Measurements from ENCODE around the gene TECTB. TPM values are rescaled to one million over a fixed set of nuclear protein-coding genes. Genes with fewer than 3 reads are reported as not detected.

Gene TECTB
- total and polyA plus RNA-seq, 4 experiments from 2014 or later: not detected

GRCh38 chr10:112242769-112243168 lies 40.4 kb upstream of the TECTB start:
- Mint-ChIP-seq H3K4me3 (no peak overlapping the region), H3K27me3 (peaks cover 12 to 16% of the 10 kb centered on the region in 2 donors), H3K36me3 (peaks cover 4% of the 10 kb centered on the region in 2 donors), H3K27ac (no peak overlapping the region), H3K9me3 (peaks cover 0 to 31% (median 26%) of the 10 kb centered on the region in 8 donors), H3K4me1 (no peaks in the 10 kb centered on the region)
- ChIA-PET POLR2A (ENCODE audit: partially characterized antibody) (no interaction called here), CTCF (ENCODE audit: partially characterized antibody) (no interaction called here)
- intact Hi-C loops (cut with micrococcal nuclease): no loop called here
- Histone ChIP-seq H3K27me3 (ENCODE audit: insufficient read depth, low read length) (no peaks in the 10 kb centered on the region), H3K4me1 (ENCODE audit: insufficient read depth, low read length) (no peaks in the 10 kb centered on the region), H3K36me3 (ENCODE audit: insufficient read depth, low read length) (no peaks in the 10 kb centered on the region), H3K9me3 (ENCODE audit: control insufficient read depth in 1 of 2, low read length in 2 of 2) (peaks cover 0 to 4% of the 10 kb centered on the region in 2 donors), H3K4me3 (ENCODE audit: low read length in 2 of 2) (no peak overlapping the region), H3K27ac (ENCODE audit: low read depth, low read length) (no peak overlapping the region)
- DNase-seq: no peak

- Histone ChIP-seq H3K27me3 (ENCODE audit: insufficient read depth, low read length) (no peaks in the 10 kb centered on the region), H3K36me3 (ENCODE audit: insufficient read depth, low read length) (no peaks in the 10 kb centered on the region), H3K9me3 (ENCODE audit: control insufficient read depth in 1 of 2, low read length in 2 of 2) (peaks cover 0 to 4% of the 10 kb centered on the region in 2 donors), H3K4me3 (ENCODE audit: low read length in 2 of 2) (no peak overlapping the region), H3K4me1 (ENCODE audit: insufficient read depth, low read length) (no peaks in the 10 kb centered on the region), H3K27ac (ENCODE audit: low read depth, low read length) (no peak overlapping the region)
- Mint-ChIP-seq H3K4me1 (no peaks in the 10 kb centered on the region), H3K9me3 (peaks cover 0 to 28% (median 25%) of the 10 kb centered on the region in 8 donors), H3K36me3 (peaks cover 4% of the 10 kb centered on the region in 2 donors), H3K27ac (no peak overlapping the region), H3K27me3 (peaks cover 12 to 16% of the 10 kb centered on the region in 2 donors), H3K4me3 (peak overlapping the region in 1 of 8 donors; percentile 43)
- POLR2A ChIA-PET (ENCODE audit: partially characterized antibody): no interaction called here
- CTCF ChIA-PET (ENCODE audit: partially characterized antibody): no interaction called here
- intact Hi-C loops (cut with micrococcal nuclease): no loop called here
- no peak for DNase-seq
These were observed 39.5 kb upstream of the TECTB start for GRCh38 chr10:112243713-112244112.

GRCh38 chr10:112244197-112244596 lies 39.0 kb upstream of the TECTB start:
- Mint-ChIP-seq H3K36me3 (peaks cover 4% of the 10 kb centered on the region in 2 donors), H3K4me3 (no peak overlapping the region), H3K9me3 (peaks cover 0 to 27% (median 24%) of the 10 kb centered on the region in 8 donors), H3K27ac (no peak overlapping the region), H3K4me1 (no peaks in the 10 kb centered on the region), H3K27me3 (peaks cover 12 to 16% of the 10 kb centered on the region in 2 donors)
- H3K4me3 ChIP-seq (ENCODE audit: low read length in 2 of 2): no peak overlapping the region
- CTCF ChIA-PET (ENCODE audit: partially characterized antibody): no interaction called here
- no peaks in the 10 kb centered on the region for H3K36me3 ChIP-seq (ENCODE audit: insufficient read depth, low read length)
- no peaks in the 10 kb centered on the region for H3K4me1 ChIP-seq (ENCODE audit: insufficient read depth, low read length)
- intact Hi-C loops (cut with micrococcal nuclease): no loop called here
- no peaks in the 10 kb centered on the region for H3K27me3 ChIP-seq (ENCODE audit: insufficient read depth, low read length)
- H3K27ac ChIP-seq (ENCODE audit: low read depth, low read length): no peak overlapping the region
- peaks cover 0 to 4% of the 10 kb centered on the region in 2 donors for H3K9me3 ChIP-seq (ENCODE audit: control insufficient read depth in 1 of 2, low read length in 2 of 2)
- no peak for DNase-seq
- POLR2A ChIA-PET (ENCODE audit: partially characterized antibody): no interaction called here

GRCh38 chr10:112247791-112248190 lies 35.4 kb upstream of the TECTB start:
- DNase-seq: no peak
- H3K27me3 Mint-ChIP-seq: peaks cover 8 to 11% of the 10 kb centered on the region in 2 donors
- H3K36me3 Mint-ChIP-seq: no peaks in the 10 kb centered on the region
- ChIA-PET POLR2A (ENCODE audit: partially characterized antibody) (no interaction called here), CTCF (ENCODE audit: partially characterized antibody) (no interaction called here)
- Histone ChIP-seq H3K27ac (ENCODE audit: low read depth, low read length) (no peak overlapping the region), H3K27me3 (ENCODE audit: insufficient read depth, low read length) (no peaks in the 10 kb centered on the region), H3K4me3 (ENCODE audit: low read length in 2 of 2) (no peak overlapping the region), H3K36me3 (ENCODE audit: insufficient read depth, low read length) (no peaks in the 10 kb centered on the region), H3K9me3 (ENCODE audit: control insufficient read depth in 1 of 2, low read length in 2 of 2) (no peaks in the 10 kb centered on the region), H3K4me1 (ENCODE audit: insufficient read depth, low read length) (no peaks in the 10 kb centered on the region)
- peaks cover 0 to 27% (median 21%) of the 10 kb centered on the region in 8 donors for H3K9me3 Mint-ChIP-seq
- H3K4me3 Mint-ChIP-seq: no peak overlapping the region
- intact Hi-C loops (cut with micrococcal nuclease): no loop called here
- no peak overlapping the region for H3K27ac Mint-ChIP-seq
- H3K4me1 Mint-ChIP-seq: no peaks in the 10 kb centered on the region

GRCh38 chr10:112248584-112249295 lies 34.5 kb upstream of the TECTB start:
- peaks cover 0 to 27% (median 21%) of the 10 kb centered on the region in 8 donors for H3K9me3 Mint-ChIP-seq
- H3K27me3 ChIP-seq (ENCODE audit: insufficient read depth, low read length): no peaks in the 10 kb centered on the region
- intact Hi-C loops (cut with micrococcal nuclease): no loop called here
- no peaks in the 10 kb centered on the region for H3K4me1 Mint-ChIP-seq
- H3K36me3 Mint-ChIP-seq: no peaks in the 10 kb centered on the region
- no peak overlapping the region for H3K4me3 Mint-ChIP-seq
- H3K9me3 ChIP-seq (ENCODE audit: control insufficient read depth in 1 of 2, low read length in 2 of 2): no peaks in the 10 kb centered on the region
- no peak overlapping the region for H3K27ac Mint-ChIP-seq
- peaks cover 0 to 5% of the 10 kb centered on the region in 2 donors for H3K27me3 Mint-ChIP-seq
- no peak overlapping the region for H3K27ac ChIP-seq (ENCODE audit: low read depth, low read length)
- no peaks in the 10 kb centered on the region for H3K36me3 ChIP-seq (ENCODE audit: insufficient read depth, low read length)
- H3K4me1 ChIP-seq (ENCODE audit: insufficient read depth, low read length): no peaks in the 10 kb centered on the region
- ChIA-PET CTCF (ENCODE audit: partially characterized antibody) (interaction anchor here (0.5 kb wide), 1 partner anchor 224 kb away, joined by 3 read pairs; no protein-coding TSS in a partner anchor), POLR2A (ENCODE audit: partially characterized antibody) (no interaction called here)
- no peak overlapping the region for H3K4me3 ChIP-seq (ENCODE audit: low read length in 2 of 2)
- no peak for DNase-seq

GRCh38 chr10:112249722-112250121 lies 33.5 kb upstream of the TECTB start:
- intact Hi-C loops (cut with micrococcal nuclease): no loop called here
- Histone ChIP-seq H3K27me3 (ENCODE audit: insufficient read depth, low read length) (no peaks in the 10 kb centered on the region), H3K9me3 (ENCODE audit: control insufficient read depth in 1 of 2, low read length in 2 of 2) (no peaks in the 10 kb centered on the region), H3K27ac (ENCODE audit: low read depth, low read length) (no peak overlapping the region), H3K4me1 (ENCODE audit: insufficient read depth, low read length) (no peaks in the 10 kb centered on the region), H3K4me3 (ENCODE audit: low read length in 2 of 2) (no peak overlapping the region), H3K36me3 (ENCODE audit: insufficient read depth, low read length) (no peaks in the 10 kb centered on the region)
- peaks cover 0 to 5% of the 10 kb centered on the region in 2 donors for H3K27me3 Mint-ChIP-seq
- POLR2A ChIA-PET (ENCODE audit: partially characterized antibody): no interaction called here
- no peaks in the 10 kb centered on the region for H3K36me3 Mint-ChIP-seq
- no peak for DNase-seq
- peaks cover 0 to 27% (median 21%) of the 10 kb centered on the region in 8 donors for H3K9me3 Mint-ChIP-seq
- CTCF ChIA-PET (ENCODE audit: partially characterized antibody): interaction anchor here (0.5 kb wide), 1 partner anchor 223 kb away, joined by 3 read pairs; no protein-coding TSS in a partner anchor
- no peak overlapping the region for H3K4me3 Mint-ChIP-seq
- H3K4me1 Mint-ChIP-seq: no peaks in the 10 kb centered on the region
- H3K27ac Mint-ChIP-seq: peak overlapping the region in 1 of 7 donors; percentile 41

GRCh38 chr10:112250555-112250954 lies 32.6 kb upstream of the TECTB start:
- peaks cover 0 to 5% of the 10 kb centered on the region in 2 donors for H3K27me3 Mint-ChIP-seq
- no peak for DNase-seq

More at GRCh38 chr10:112250555-112250954, 32.6 kb upstream of the TECTB start:
- CTCF ChIA-PET (ENCODE audit: partially characterized antibody): no interaction called here
- no peaks in the 10 kb centered on the region for H3K4me1 Mint-ChIP-seq
- H3K27me3 ChIP-seq (ENCODE audit: insufficient read depth, low read length): no peaks in the 10 kb centered on the region
- intact Hi-C loops (cut with micrococcal nuclease): no loop called here
- H3K9me3 Mint-ChIP-seq: peaks cover 0 to 27% (median 21%) of the 10 kb centered on the region in 8 donors
- no peaks in the 10 kb centered on the region for H3K36me3 Mint-ChIP-seq
- no peaks in the 10 kb centered on the region for H3K4me1 ChIP-seq (ENCODE audit: insufficient read depth, low read length)
- no peak overlapping the region for H3K27ac ChIP-seq (ENCODE audit: low read depth, low read length)
- H3K36me3 ChIP-seq (ENCODE audit: insufficient read depth, low read length): no peaks in the 10 kb centered on the region
- H3K9me3 ChIP-seq (ENCODE audit: control insufficient read depth in 1 of 2, low read length in 2 of 2): no peaks in the 10 kb centered on the region
- POLR2A ChIA-PET (ENCODE audit: partially characterized antibody): no interaction called here
- no peak overlapping the region for H3K4me3 ChIP-seq (ENCODE audit: low read length in 2 of 2)
- H3K4me3 Mint-ChIP-seq: no peak overlapping the region
- no peak overlapping the region for H3K27ac Mint-ChIP-seq

All from CD4-positive, alpha-beta memory T cell (primary cell).